ENCODE data around the gene ARMC10. TPM values are rescaled to one million over a fixed set of nuclear protein-coding genes. Genes with fewer than 3 reads are reported as not detected.

Gene ARMC10
- total RNA-seq, 1 donor from 2014 or later: 34.5 TPM

- H3K36me3 Mint-ChIP-seq (ENCODE audit: low read depth): peaks cover 24% of the 10 kb centered on the region
- H3K27ac Mint-ChIP-seq (ENCODE audit: unreplicated experiment): peak overlapping the region; percentile 40
- TF ChIP-seq, protein P1, sequence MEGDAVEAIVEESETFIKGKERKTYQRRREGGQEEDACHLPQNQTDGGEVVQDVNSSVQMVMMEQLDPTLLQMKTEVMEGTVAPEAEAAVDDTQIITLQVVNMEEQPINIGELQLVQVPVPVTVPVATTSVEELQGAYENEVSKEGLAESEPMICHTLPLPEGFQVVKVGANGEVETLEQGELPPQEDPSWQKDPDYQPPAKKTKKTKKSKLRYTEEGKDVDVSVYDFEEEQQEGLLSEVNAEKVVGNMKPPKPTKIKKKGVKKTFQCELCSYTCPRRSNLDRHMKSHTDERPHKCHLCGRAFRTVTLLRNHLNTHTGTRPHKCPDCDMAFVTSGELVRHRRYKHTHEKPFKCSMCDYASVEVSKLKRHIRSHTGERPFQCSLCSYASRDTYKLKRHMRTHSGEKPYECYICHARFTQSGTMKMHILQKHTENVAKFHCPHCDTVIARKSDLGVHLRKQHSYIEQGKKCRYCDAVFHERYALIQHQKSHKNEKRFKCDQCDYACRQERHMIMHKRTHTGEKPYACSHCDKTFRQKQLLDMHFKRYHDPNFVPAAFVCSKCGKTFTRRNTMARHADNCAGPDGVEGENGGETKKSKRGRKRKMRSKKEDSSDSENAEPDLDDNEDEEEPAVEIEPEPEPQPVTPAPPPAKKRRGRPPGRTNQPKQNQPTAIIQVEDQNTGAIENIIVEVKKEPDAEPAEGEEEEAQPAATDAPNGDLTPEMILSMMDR (conservative IDR thresholded peaks at IDR 0.05): no peak
- no peak overlapping the region for H3K4me3 Mint-ChIP-seq
- no peaks in the 10 kb centered on the region for H3K9me3 Mint-ChIP-seq
- DNase-seq (ENCODE audit: low read depth, low spot score): no peak
- H3K4me1 Mint-ChIP-seq: peaks cover 15% of the 10 kb centered on the region
- H3K27me3 Mint-ChIP-seq (ENCODE audit: low read depth): no peaks in the 10 kb centered on the region
Observed at GRCh38 chr7:103121641-103122040, 46.7 kb downstream of the ARMC10 start.

DNA sequence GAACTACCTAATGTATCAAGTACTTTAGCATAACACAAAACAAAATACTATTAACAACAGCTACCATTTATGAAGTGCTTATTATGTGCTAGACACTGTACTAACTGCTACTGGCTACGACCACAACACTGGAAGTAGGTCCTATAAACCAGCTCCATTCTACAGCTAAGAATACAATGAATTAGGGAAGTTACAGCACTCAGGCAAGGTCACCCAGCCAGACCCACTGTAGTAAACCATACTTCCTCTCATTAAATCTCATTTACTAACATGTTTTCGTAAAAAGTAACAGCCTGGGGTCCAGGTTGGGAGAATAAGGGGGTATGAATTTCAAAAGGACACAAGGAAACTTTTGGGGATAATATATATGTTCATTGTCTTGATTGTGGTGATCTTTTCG, 48.6 kb downstream of the ARMC10 start:
- TF ChIP-seq, protein P1 (conservative IDR thresholded peaks at IDR 0.05): no peak
- H3K4me1 Mint-ChIP-seq: peaks cover 22% of the 10 kb centered on the region
- no peaks in the 10 kb centered on the region for H3K27me3 Mint-ChIP-seq (ENCODE audit: low read depth)
- H3K36me3 Mint-ChIP-seq (ENCODE audit: low read depth): peaks cover 32% of the 10 kb centered on the region
- no peaks in the 10 kb centered on the region for H3K9me3 Mint-ChIP-seq
- DNase-seq (ENCODE audit: low read depth, low spot score): no peak
- H3K27ac Mint-ChIP-seq (ENCODE audit: unreplicated experiment): no peak overlapping the region
- H3K4me3 Mint-ChIP-seq: no peak overlapping the region

GRCh38 chr7:103124429-103124979, 49.6 kb downstream of the ARMC10 start:
- Mint-ChIP-seq H3K36me3 (ENCODE audit: low read depth) (peaks cover 30% of the 10 kb centered on the region), H3K4me1 (peaks cover 23% of the 10 kb centered on the region), H3K9me3 (no peaks in the 10 kb centered on the region), H3K4me3 (no peak overlapping the region), H3K27me3 (ENCODE audit: low read depth) (no peaks in the 10 kb centered on the region), H3K27ac (ENCODE audit: unreplicated experiment) (no peak overlapping the region)
- TF ChIP-seq, protein P1 (conservative IDR thresholded peaks at IDR 0.05): no peak
- no peak for DNase-seq (ENCODE audit: low read depth, low spot score)

- no peak for DNase-seq (ENCODE audit: low read depth, low spot score)
- H3K36me3 Mint-ChIP-seq (ENCODE audit: low read depth): peaks cover 22% of the 10 kb centered on the region
Observed at GRCh38 chr7:103127006-103127405, 52.1 kb downstream of the ARMC10 start.

GRCh38 chr7:103129702-103130549, 55.0 kb downstream of the ARMC10 start:
- H3K27ac Mint-ChIP-seq (ENCODE audit: unreplicated experiment): no peak overlapping the region
- H3K27me3 Mint-ChIP-seq (ENCODE audit: low read depth): no peaks in the 10 kb centered on the region
- no peak overlapping the region for H3K4me3 Mint-ChIP-seq
- peaks cover 46% of the 10 kb centered on the region for H3K4me1 Mint-ChIP-seq
- no peaks in the 10 kb centered on the region for H3K9me3 Mint-ChIP-seq
- TF ChIP-seq, protein P1 (conservative IDR thresholded peaks at IDR 0.05): no peak
- DNase-seq (ENCODE audit: low read depth, low spot score): no peak
- peaks cover 15% of the 10 kb centered on the region for H3K36me3 Mint-ChIP-seq (ENCODE audit: low read depth)

More at GRCh38 chr7:103127006-103127405, 52.1 kb downstream of the ARMC10 start:
- TF ChIP-seq, protein P1 (conservative IDR thresholded peaks at IDR 0.05): no peak
- Mint-ChIP-seq H3K9me3 (no peaks in the 10 kb centered on the region), H3K27ac (ENCODE audit: unreplicated experiment) (peak overlapping the region; percentile 83), H3K4me1 (peaks cover 28% of the 10 kb centered on the region), H3K4me3 (peak overlapping the region; percentile 50), H3K27me3 (ENCODE audit: low read depth) (no peaks in the 10 kb centered on the region)
